HepG2 (cell line): Measurements from ENCODE around the gene BTF3L4.

ENCODE experiments used
- ATF3 ChIP-seq: sonication (generic); formaldehyde crosslinking; IDR thresholded peaks from 2 replicates; pipeline ENCODE4 v1.4.0; 2020; ENCODE audit warnings: missing genetic modification reagents
- CEBPB ChIP-seq: IDR thresholded peaks from 2 replicates; pipeline ENCODE4 v1.6.1; 2011; ENCODE audit warnings: low read depth, low read length, improper control_type of control experiment, borderline replicate concordance
- CHD2 ChIP-seq: IDR thresholded peaks from 2 replicates; pipeline ENCODE4 v1.6.1; 2011; ENCODE audit warnings: low read depth, low read length, improper control_type of control experiment
- GPN1 ChIP-seq: sonication (generic); formaldehyde crosslinking; IDR thresholded peaks from 2 replicates; pipeline ENCODE4 v1.5.1; 2020; ENCODE audit warnings: missing genetic modification reagents, borderline replicate concordance
- JUND ChIP-seq: sonication (generic); formaldehyde crosslinking; IDR thresholded peaks from 2 replicates; pipeline ENCODE4 v1.8.0; 2022; ENCODE audit warnings: mild to moderate bottlenecking, missing genetic modification reagents
- NR1H2 ChIP-seq: sonication (generic); formaldehyde crosslinking; IDR thresholded peaks from 2 replicates; pipeline ENCODE4 v1.8.1; 2022; ENCODE audit warnings: low read depth, missing genetic modification reagents, borderline replicate concordance
- NR2C2 ChIP-seq: sonication (generic); formaldehyde crosslinking; IDR thresholded peaks from 2 replicates; pipeline ENCODE4 v1.4.0; 2020; ENCODE audit warnings: missing genetic modification reagents, mild to moderate bottlenecking, moderate library complexity, borderline replicate concordance
- POLR2AphosphoS5 ChIP-seq: IDR thresholded peaks from 2 replicates; pipeline ENCODE4 v1.6.1; 2012; ENCODE audit warnings: low read depth, low read length
- TAF1 ChIP-seq: sonication (generic); formaldehyde crosslinking; IDR thresholded peaks from 2 replicates; pipeline ENCODE4 v1.4.0; 2020; ENCODE audit warnings: missing genetic modification reagents
- ZBTB2 ChIP-seq: sonication (generic); formaldehyde crosslinking; IDR thresholded peaks from 2 replicates; pipeline ENCODE4 v1.8.0; 2022; ENCODE audit warnings: low read depth, missing genetic modification reagents
- ZNF260 ChIP-seq: sonication (generic); formaldehyde crosslinking; IDR thresholded peaks from 2 replicates; pipeline ENCODE4 v1.4.0; 2020; ENCODE audit warnings: missing genetic modification reagents, low read depth, mild to moderate bottlenecking, borderline replicate concordance
- ZNF367 ChIP-seq: sonication (generic); formaldehyde crosslinking; IDR thresholded peaks from 2 replicates; pipeline ENCODE4 v1.4.0; 2020; ENCODE audit warnings: missing genetic modification reagents, borderline replicate concordance
- ZNF724P ChIP-seq: sonication (generic); formaldehyde crosslinking; IDR thresholded peaks from 2 replicates; pipeline ENCODE4 v1.8.0; 2022; ENCODE audit warnings: missing genetic modification reagents, borderline replicate concordance

GRCh38 chr1:52112489-52112888, 56.4 kb downstream of the BTF3L4 start:
- no peak for TF ChIP-seq ZNF260 (CRISPR knock-in tag)
- TF ChIP-seq GPN1 (CRISPR knock-in tag) = no peak
- TF ChIP-seq CEBPB = no peak
- no peak for TF ChIP-seq CHD2
- no peak for TF ChIP-seq ZNF724P (CRISPR knock-in tag)
- TF ChIP-seq TAF1 (CRISPR knock-in tag) = no peak
- TF ChIP-seq NR2C2 (CRISPR knock-in tag) = no peak
- no peak for TF ChIP-seq JUND (CRISPR knock-in tag)
- no peak for TF ChIP-seq ZNF367 (CRISPR knock-in tag)
- no peak for TF ChIP-seq POLR2AphosphoS5
- TF ChIP-seq NR1H2 (CRISPR knock-in tag) = no peak
- no peak for TF ChIP-seq ZBTB2 (CRISPR knock-in tag)
- no peak for TF ChIP-seq ATF3 (CRISPR knock-in tag)
